ENCODE data around the gene CABLES2.

GRCh38 chr20:62363920-62364851 lies 42.9 kb downstream of the CABLES2 start:
- no peak for TF ChIP-seq CTCF (IDR thresholded peaks at IDR 0.05; ENCODE audit: low read depth, low read length)
- TF ChIP-seq EZH2phosphoT487 (IDR thresholded peaks at IDR 0.05; ENCODE audit: low read depth) = no peak
